ENCODE data around the gene MCF2L.

MCF2L gene

GRCh38 chr13:113146750-113147149 lies 177.7 kb downstream of the MCF2L start:
- Histone ChIP-seq H2AFZ (no peak overlapping the region), H3K4me2 (ENCODE audit: low read length) (no peak overlapping the region), H3K79me2 (no peaks in the 10 kb centered on the region), H3K4me1 (no peaks in the 10 kb centered on the region), H3K36me3 (ENCODE audit: control insufficient read depth, insufficient read depth, low read length) (no peaks in the 10 kb centered on the region), H3K9me3 (ENCODE audit: control insufficient read depth, low read length) (no peaks in the 10 kb centered on the region), H3K27ac (no peak overlapping the region), H3K4me3 (ENCODE audit: low read depth, low read length) (no peak overlapping the region), H3K27me3 (ENCODE audit: control insufficient read depth, insufficient read depth, low read length) (no peaks in the 10 kb centered on the region), H3K9ac (no peak overlapping the region)
- TF ChIP-seq, protein P1, sequence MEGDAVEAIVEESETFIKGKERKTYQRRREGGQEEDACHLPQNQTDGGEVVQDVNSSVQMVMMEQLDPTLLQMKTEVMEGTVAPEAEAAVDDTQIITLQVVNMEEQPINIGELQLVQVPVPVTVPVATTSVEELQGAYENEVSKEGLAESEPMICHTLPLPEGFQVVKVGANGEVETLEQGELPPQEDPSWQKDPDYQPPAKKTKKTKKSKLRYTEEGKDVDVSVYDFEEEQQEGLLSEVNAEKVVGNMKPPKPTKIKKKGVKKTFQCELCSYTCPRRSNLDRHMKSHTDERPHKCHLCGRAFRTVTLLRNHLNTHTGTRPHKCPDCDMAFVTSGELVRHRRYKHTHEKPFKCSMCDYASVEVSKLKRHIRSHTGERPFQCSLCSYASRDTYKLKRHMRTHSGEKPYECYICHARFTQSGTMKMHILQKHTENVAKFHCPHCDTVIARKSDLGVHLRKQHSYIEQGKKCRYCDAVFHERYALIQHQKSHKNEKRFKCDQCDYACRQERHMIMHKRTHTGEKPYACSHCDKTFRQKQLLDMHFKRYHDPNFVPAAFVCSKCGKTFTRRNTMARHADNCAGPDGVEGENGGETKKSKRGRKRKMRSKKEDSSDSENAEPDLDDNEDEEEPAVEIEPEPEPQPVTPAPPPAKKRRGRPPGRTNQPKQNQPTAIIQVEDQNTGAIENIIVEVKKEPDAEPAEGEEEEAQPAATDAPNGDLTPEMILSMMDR (IDR thresholded peaks at IDR 0.05), result no peak

- Histone ChIP-seq H3K4me3 (ENCODE audit: low read depth, low read length) (no peak overlapping the region), H3K4me1 (peaks cover 2% of the 10 kb centered on the region), H3K27me3 (ENCODE audit: control insufficient read depth, insufficient read depth, low read length) (no peaks in the 10 kb centered on the region), H3K4me2 (ENCODE audit: low read length) (no peak overlapping the region), H3K36me3 (ENCODE audit: control insufficient read depth, insufficient read depth, low read length) (no peaks in the 10 kb centered on the region), H3K9ac (no peak overlapping the region), H3K27ac (no peak overlapping the region), H3K9me3 (ENCODE audit: control insufficient read depth, low read length) (no peaks in the 10 kb centered on the region), H3K79me2 (no peaks in the 10 kb centered on the region), H2AFZ (no peak overlapping the region)
- TF ChIP-seq, protein P1 (IDR thresholded peaks at IDR 0.05), result no peak
These were observed 178.2 kb downstream of the MCF2L start for GRCh38 chr13:113147206-113147605.

DNA sequence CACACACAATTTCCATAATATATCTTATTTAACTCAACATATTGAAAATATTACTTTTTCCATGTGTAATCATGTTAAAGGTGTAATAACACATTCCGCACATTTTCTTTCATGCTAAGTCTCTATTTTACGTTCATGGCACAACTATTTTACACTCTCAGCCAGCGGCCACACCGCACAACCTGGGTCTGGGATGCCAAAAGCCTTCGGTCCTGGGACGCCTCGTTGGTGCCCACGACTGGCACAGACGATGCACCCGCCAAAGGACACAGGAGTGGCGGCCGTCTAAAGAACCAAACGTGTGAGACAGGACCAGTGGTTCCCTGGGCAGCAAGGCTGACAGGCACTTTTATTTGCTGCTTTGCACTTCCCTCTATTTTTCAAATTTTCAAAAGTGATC lies 179.4 kb downstream of the MCF2L start:
- H3K27me3 ChIP-seq (ENCODE audit: control insufficient read depth, insufficient read depth, low read length), result no peaks in the 10 kb centered on the region
- peaks cover 3% of the 10 kb centered on the region for H3K4me1 ChIP-seq
- no peaks in the 10 kb centered on the region for H3K36me3 ChIP-seq (ENCODE audit: control insufficient read depth, insufficient read depth, low read length)
- no peaks in the 10 kb centered on the region for H3K9me3 ChIP-seq (ENCODE audit: control insufficient read depth, low read length)
- TF ChIP-seq, protein P1 (IDR thresholded peaks at IDR 0.05), result no peak
- no peak overlapping the region for H3K9ac ChIP-seq
- no peak overlapping the region for H3K4me3 ChIP-seq (ENCODE audit: low read depth, low read length)
- no peaks in the 10 kb centered on the region for H3K79me2 ChIP-seq
- H3K4me2 ChIP-seq (ENCODE audit: low read length), result no peak overlapping the region
- no peak overlapping the region for H2AFZ ChIP-seq
- H3K27ac ChIP-seq, result no peak overlapping the region

DNA sequence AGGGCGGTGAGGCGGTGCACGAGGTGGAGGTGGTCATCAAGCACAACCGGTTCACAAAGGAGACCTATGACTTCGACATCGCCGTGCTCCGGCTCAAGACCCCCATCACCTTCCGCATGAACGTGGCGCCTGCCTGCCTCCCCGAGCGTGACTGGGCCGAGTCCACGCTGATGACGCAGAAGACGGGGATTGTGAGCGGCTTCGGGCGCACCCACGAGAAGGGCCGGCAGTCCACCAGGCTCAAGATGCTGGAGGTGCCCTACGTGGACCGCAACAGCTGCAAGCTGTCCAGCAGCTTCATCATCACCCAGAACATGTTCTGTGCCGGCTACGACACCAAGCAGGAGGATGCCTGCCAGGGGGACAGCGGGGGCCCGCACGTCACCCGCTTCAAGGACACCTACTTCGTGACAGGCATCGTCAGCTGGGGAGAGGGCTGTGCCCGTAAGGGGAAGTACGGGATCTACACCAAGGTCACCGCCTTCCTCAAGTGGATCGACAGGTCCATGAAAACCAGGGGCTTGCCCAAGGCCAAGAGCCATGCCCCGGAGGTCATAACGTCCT lies 180.0 kb downstream of the MCF2L start:
- Histone ChIP-seq H3K9me3 (ENCODE audit: control insufficient read depth, low read length) (no peaks in the 10 kb centered on the region), H3K4me2 (ENCODE audit: low read length) (no peak overlapping the region), H3K4me1 (peaks cover 3% of the 10 kb centered on the region), H2AFZ (no peak overlapping the region), H3K79me2 (no peaks in the 10 kb centered on the region), H3K27me3 (ENCODE audit: control insufficient read depth, insufficient read depth, low read length) (no peaks in the 10 kb centered on the region), H3K9ac (no peak overlapping the region), H3K27ac (no peak overlapping the region), H3K36me3 (ENCODE audit: control insufficient read depth, insufficient read depth, low read length) (no peaks in the 10 kb centered on the region), H3K4me3 (ENCODE audit: low read depth, low read length) (no peak overlapping the region)
- TF ChIP-seq, protein P1 (IDR thresholded peaks at IDR 0.05), result no peak

Data from parathyroid adenoma (tissue), 2 donors.